Kidney (tissue), 14 donors: Measurements from ENCODE around the gene CLP1. TPM values are rescaled to one million over a fixed set of nuclear protein-coding genes. Genes with fewer than 3 reads are reported as not detected.

Experiments used
- DNase-seq, 5 donors: peaks; one replicate each; pipeline ENCODE4 v3.0.0-alpha.2; 2013 to 2020
- FAIRE-seq: peaks from 2 replicates; lab custom pipeline; 2012; peaks lifted over from hg19 to GRCh38; lab: Jason Lieb, UNC
- H3K27ac ChIP-seq, 2 donors: one replicate each; pipeline ENCODE4 v1.7.0; 2013; ENCODE audit warnings: low read depth in 2 of 2, low read length in 2 of 2, inconsistent platforms in 1 of 2
- H3K27me3 ChIP-seq: one replicate; pipeline ENCODE4 v1.7.1; 2013; ENCODE audit warnings: low read length, inconsistent platforms; ENCODE audit not compliant: control insufficient read depth, insufficient read depth
- H3K36me3 ChIP-seq, 3 donors: one replicate each; pipeline versions ENCODE4 v1.7.0 to v1.7.1; 2013; ENCODE audit warnings: low read length in 3 of 3, control low read depth in 1 of 3, inconsistent platforms in 1 of 3; ENCODE audit not compliant: insufficient read depth in 3 of 3, control insufficient read depth in 2 of 3
- H3K4me1 ChIP-seq, 3 donors: one replicate each; pipeline versions ENCODE4 v1.7.0 to v1.7.1; 2013; ENCODE audit warnings: low read length in 3 of 3, inconsistent platforms in 1 of 3, low read depth in 1 of 3; ENCODE audit not compliant: control insufficient read depth in 2 of 3, insufficient read depth in 2 of 3
- H3K4me3 ChIP-seq, 3 donors: one replicate each; pipeline versions ENCODE4 v1.7.0 to v1.8.1; 2013; ENCODE audit warnings: low read length in 3 of 3, control low read depth in 1 of 3, inconsistent platforms in 1 of 3
- H3K9ac ChIP-seq, 3 donors: one replicate each; pipeline versions ENCODE4 v1.7.0 to v1.7.1; 2013; ENCODE audit warnings: low read length in 3 of 3, control low read depth in 1 of 3, inconsistent platforms in 1 of 3
- H3K9me3 ChIP-seq, 3 donors: one replicate each; pipeline versions ENCODE4 v1.7.0 to v1.7.1; 2013; ENCODE audit warnings: low read length in 3 of 3, control low read depth in 1 of 3, inconsistent platforms in 1 of 3; ENCODE audit not compliant: control insufficient read depth in 2 of 3, insufficient read depth in 1 of 3
- CTCF ChIP-seq: IDR thresholded peaks from 3 replicates; pipeline ENCODE4 v1.5.1; 2012; ENCODE audit warnings: mild to moderate bottlenecking, moderate library complexity, borderline replicate concordance; ENCODE audit not compliant: insufficient read depth; ENCODE audit errors: extremely low read depth
- intact Hi-C: fragments of 100-400 bp; cut with DNase I; formaldehyde crosslinking; loops from one replicate; pipeline ENCODE4 v1.11.1; 2022
- polyA plus RNA-seq: library from polyadenylated mRNA; stranded (reverse); fragments of 350-450 nt; fragmentation: Illumina TruSeq; extraction: RNeasy Lipid Tissue Mini Kit (QIAGEN cat#74804); gene quantifications from one replicate; pipeline ENCODE4 v1.2.3, GENCODE V29; 2014; ENCODE audit warnings: low read depth, low replicate concordance; ENCODE audit not compliant: insufficient read depth
- total RNA-seq: library from RNA; stranded (reverse); fragmentation: NEBNext Ultra II Directional; extraction: Animal tissue kit (Norgen Biotek cat#: 25700); gene quantifications from one replicate; pipeline ENCODE4 v1.2.1, GENCODE V29; 2021
- donor health status: control.
- donor health status: control.
- donor health status: control.
- donor health status: control.
- donor health status: control.
- donor health status: DM: yes; HTN: yes; CAD: no.
- donor health status: Normal renal cell carcinoma (clear cell type).

CLP1 gene
- total and polyA plus RNA-seq, 2 donors from 2014 or later: 8.5 to 12.2 TPM

DNA sequence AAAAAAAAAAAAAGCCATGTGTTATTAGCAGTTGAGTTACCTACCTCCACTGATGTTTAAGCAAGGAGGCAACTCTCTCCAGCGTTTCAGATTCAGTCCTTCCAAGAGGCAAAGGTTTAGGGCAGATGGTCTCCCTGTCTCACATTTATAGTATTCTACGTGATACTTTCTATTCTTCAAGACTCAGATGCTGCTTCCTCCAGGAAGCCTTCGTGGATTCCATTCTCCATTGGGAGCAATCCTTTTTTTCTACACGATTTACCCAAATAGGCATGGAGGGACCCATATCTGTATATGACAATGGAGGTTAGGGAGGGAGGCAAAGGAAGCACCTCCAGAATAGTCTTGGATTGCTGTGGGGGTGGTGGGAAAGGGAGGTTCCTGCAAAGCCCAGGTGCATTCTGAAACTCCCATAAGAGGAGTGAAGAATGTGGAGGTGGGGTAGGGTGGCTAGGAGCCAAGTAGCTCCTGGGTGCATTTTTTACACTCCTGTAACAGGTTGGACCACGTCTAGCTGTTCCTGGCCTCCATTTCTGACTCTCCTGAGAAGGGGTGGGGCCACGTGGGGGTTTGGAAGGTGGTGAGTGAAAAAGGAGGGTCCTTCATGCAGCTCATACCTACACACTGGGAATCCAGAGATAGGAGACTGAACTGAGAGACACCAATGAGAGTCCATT is 24.0 kb upstream of the CLP1 start:
- Histone ChIP-seq H3K9me3 (no peaks in the 10 kb centered on the region), H3K9ac (no peak overlapping the region), H3K36me3 (no peaks in the 10 kb centered on the region), H3K27me3 (no peaks in the 10 kb centered on the region), H3K4me1 (peaks cover 0 to 6% (median 0%) of the 10 kb centered on the region in 3 donors), H3K27ac (no peak overlapping the region), H3K4me3 (no peak overlapping the region)
- no peak for TF ChIP-seq CTCF
- FAIRE-seq (no peak), DNase-seq (no peak)
- intact Hi-C loops: no loop called here

DNA sequence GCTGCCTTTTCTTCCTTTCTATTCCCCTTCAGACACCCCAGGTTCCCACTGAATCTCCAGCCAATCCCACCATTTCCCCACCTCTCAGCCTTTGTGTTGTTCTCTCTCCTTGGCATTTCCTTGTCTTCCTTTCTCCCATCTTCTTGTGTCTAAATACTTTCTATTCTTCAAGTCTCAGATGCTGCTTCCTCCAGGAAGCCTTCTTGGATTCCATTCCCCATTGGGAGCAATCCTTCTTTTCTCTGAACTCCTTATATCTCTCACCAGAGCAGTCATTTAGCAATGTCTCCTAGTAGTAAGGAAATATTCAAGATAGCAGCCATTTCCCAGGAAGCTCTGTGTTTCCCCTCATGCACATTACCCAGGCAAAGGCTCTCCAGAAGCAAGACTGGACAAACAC is 23.3 kb upstream of the CLP1 start:
- peaks cover 0 to 8% (median 0%) of the 10 kb centered on the region in 3 donors for H3K4me1 ChIP-seq
- DNase-seq: no peak
- H3K36me3 ChIP-seq: no peaks in the 10 kb centered on the region
- H3K4me3 ChIP-seq: no peak overlapping the region
- intact Hi-C loops: no loop called here
- no peaks in the 10 kb centered on the region for H3K27me3 ChIP-seq
- H3K9ac ChIP-seq: no peak overlapping the region
- FAIRE-seq: no peak
- no peaks in the 10 kb centered on the region for H3K9me3 ChIP-seq
- H3K27ac ChIP-seq: no peak overlapping the region
- no peak for TF ChIP-seq CTCF

- intact Hi-C loops: no loop called here
- H3K4me3 ChIP-seq: no peak overlapping the region
- FAIRE-seq (no peak), DNase-seq (no peak)
- H3K27me3 ChIP-seq: no peaks in the 10 kb centered on the region
- peaks cover 0 to 12% (median 0%) of the 10 kb centered on the region in 3 donors for H3K4me1 ChIP-seq
- H3K9me3 ChIP-seq: no peaks in the 10 kb centered on the region
- TF ChIP-seq CTCF: no peak
- H3K27ac ChIP-seq: no peak overlapping the region
- H3K36me3 ChIP-seq: no peaks in the 10 kb centered on the region
- H3K9ac ChIP-seq: no peak overlapping the region
These were observed 22.3 kb upstream of the CLP1 start for GRCh38 chr11:57635246-57635645.
